Inflammatory macrophage treated with lipopolysaccharide for 1 hour (primary cell): ENCODE data around the gene OR7A10.

Source experiments
- DNase-seq, 2 donors: peaks; one replicate each; pipeline ENCODE4 v3.0.0-alpha.2; 2020 to 2022

The OR7A10 gene

GRCh38 chr19:14848822-14849221 lies at the start of gene OR7A10:
Gene OR7A10 (minus strand): TSS chr19:14848922. CDS start chr19:14841877, 7,045 bp downstream.
- no peak for DNase-seq

- DNase-seq: no peak
Observed at GRCh38 chr19:14890643-14891379, 42.1 kb upstream of the OR7A10 start.

GRCh38 chr19:14889994-14890642 lies 41.4 kb upstream of the OR7A10 start:
- DNase-seq: no peak

DNA sequence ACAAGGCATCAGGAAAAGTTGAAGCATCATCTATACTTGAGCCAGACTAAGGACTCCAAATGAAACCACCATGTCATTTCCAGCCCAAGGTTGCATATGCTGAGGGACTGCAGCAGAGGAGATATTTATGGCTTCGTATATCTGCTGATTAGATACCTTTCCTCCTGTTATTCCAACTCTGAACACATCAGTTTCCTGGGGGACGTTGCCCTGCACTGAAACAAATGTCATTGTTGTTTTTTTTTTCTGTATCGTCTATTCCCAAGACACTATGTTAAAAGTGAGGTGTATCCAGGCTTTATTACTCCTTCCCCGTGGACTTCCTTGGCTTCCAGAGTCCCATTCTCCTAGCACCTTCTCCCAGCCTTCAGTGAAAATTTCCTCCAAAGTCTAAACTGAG lies 37.3 kb upstream of the OR7A10 start, which contains the start of gene OR7A17:
Gene OR7A17 (minus strand): TSS at position 101 of the 400 bp plus-strand sequence. CDS start 4,777 bp downstream, outside the sequence.
- DNase-seq: no peak

DNA sequence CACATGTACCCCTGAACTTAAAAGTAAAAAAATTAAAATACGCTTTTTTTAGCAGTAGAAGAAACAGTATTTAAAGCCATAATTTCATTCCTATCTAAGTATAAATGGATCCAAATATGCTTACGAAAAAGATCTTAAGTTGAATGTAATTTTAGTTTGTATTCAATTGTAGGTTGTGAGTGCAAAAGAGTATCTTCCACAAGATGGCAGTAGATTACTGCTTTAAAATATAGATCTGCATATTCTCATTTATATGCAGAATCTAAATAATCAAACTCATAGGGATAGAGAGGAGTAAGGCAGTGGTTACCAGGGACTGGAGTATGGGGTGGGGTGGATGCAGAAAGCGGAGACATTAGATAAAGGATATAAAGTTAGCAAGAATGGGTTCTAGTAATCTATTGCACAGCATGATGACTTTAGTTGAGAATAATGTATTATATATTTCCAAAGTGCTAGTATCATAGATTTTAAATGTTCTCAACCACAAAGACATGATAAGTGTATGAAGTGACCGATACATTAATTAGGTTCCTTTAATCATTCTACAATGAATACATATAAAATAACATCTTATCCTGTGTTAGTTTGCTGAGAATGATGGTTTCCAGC lies 23.0 kb upstream of the OR7A10 start:
- DNase-seq: peak; percentile 23 to 75

DNA sequence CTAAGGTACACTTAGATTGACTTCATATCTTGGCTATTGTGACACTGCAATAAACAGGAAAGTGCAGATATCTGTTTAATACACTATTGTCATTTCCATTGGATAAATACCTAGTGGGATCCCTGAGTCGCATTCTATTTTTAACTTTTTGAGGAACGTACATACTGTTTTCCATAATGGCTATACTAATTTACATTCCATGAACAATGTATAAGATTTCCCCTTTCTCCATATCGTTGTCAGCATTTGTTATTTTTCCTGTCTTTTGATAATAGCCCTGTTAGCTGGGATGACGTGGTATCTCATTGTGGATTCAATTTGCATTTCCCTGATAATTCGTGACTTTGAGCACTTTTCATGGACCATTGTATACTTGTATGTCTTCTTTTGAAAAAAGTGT lies 19.8 kb upstream of the OR7A10 start:
- DNase-seq: no peak

- no peak for DNase-seq
Observed at GRCh38 chr19:14843578-14843977, 5.1 kb downstream of the OR7A10 start.

DNA sequence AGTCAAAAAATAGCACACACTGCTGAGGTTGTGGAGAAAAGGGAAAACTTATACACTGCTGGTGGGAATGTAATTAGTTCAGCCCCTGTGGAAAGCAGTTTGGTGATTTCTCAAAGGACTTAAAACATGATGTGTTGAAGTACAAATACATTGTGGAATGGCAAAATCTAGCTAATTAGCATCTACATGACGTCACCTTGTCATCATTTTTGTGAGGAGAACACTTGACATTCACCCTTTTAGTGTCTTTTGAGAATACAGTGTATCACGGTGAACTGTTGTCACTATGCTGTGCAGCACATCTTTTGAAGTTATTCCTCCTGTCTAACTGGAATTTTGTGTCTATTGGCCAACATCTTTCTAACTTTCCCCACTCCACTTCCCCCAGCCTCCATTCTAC lies 5.6 kb downstream of the OR7A10 start:
- no peak for DNase-seq

GRCh38 chr19:14840206-14840605 lies 8.5 kb downstream of the OR7A10 start:
- no peak for DNase-seq

- DNase-seq: no peak
Observed at GRCh38 chr19:14837391-14837790, 11.3 kb downstream of the OR7A10 start.

GRCh38 chr19:14835011-14835410 lies 13.7 kb downstream of the OR7A10 start, which contains the start of the genes OR7A5 and OR7C1:
Gene OR7A5 (minus strand): TSS chr19:14835185. CDS start chr19:14828241, 6,944 bp downstream.
Gene OR7C1 (minus strand): TSS chr19:14835185. CDS start chr19:14800136, 35,049 bp downstream.
- no peak for DNase-seq

GRCh38 chr19:14830702-14831101 lies 18.0 kb downstream of the OR7A10 start:
- no peak for DNase-seq

DNA sequence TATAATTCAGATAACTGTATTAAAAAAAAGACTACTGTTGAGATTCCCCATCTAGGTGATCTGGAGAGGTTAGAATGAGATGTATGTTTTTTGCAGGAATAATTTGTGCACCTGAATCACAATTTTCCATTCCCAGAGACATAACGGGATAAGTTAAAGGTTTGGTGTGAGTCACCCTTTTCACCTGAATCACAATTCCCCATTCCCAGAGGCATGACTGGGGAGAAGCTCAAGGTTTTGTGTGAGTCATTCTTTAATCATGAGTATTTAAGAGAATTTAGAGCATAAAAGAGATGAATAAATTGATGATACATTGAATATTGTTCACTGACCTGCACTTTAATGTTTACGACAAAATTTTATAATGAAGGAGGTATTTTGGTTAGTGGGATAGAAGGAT lies 22.7 kb downstream of the OR7A10 start:
- no peak for DNase-seq

DNA sequence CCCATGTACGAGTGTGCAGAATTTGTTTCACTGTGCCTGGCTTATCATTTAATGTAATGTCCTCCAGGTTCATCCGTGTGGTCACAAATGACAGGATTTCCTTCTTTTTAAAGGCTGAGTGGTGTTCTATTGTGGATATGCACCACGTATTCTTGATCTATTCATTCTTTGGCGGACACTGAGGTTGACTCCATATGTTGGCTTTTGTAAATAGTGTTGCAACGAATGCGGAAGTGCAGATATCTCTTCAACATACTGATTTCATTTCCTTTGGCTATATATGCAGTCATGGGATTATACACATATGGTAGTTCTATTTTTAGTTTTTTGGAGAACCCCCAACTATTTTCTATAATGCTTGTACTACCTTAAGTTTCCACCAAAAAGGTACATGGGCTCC lies 26.8 kb downstream of the OR7A10 start:
- DNase-seq: peak; percentile 46 to 65

GRCh38 chr19:14818588-14818987 lies 30.1 kb downstream of the OR7A10 start:
- no peak for DNase-seq

GRCh38 chr19:14817052-14817451 lies 31.7 kb downstream of the OR7A10 start:
- no peak for DNase-seq

DNA sequence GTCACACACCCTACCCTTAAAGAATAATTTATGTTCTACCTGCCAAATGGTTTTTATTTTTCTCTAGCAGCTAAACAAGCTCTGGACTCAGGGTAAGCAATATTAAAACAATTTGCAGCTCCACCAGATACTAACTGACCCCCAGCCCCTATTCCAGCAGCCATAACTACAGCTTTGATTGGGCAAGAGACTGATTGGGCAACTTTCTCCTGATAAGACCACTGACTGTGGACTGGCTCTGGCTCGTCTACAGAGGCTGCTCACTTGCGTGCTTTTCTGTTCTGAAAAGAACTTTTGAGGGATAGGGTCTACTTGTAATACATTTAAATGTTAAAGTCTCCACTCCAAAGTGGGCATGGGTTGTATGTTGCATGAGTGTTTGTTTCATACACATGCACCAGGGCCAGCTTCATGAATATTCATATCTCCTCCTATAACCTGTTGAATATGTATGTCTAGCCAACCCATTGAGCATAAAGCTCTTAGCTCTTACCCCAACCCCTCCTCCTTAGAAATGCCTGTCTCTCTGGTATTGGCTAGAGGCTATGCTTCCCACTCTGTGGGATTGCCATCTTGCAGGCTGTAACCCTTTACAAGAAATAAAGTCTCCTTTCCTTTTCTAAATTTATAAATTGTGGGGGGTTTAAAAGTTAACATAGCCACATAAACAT lies 33.6 kb downstream of the OR7A10 start:
- no peak for DNase-seq

DNA sequence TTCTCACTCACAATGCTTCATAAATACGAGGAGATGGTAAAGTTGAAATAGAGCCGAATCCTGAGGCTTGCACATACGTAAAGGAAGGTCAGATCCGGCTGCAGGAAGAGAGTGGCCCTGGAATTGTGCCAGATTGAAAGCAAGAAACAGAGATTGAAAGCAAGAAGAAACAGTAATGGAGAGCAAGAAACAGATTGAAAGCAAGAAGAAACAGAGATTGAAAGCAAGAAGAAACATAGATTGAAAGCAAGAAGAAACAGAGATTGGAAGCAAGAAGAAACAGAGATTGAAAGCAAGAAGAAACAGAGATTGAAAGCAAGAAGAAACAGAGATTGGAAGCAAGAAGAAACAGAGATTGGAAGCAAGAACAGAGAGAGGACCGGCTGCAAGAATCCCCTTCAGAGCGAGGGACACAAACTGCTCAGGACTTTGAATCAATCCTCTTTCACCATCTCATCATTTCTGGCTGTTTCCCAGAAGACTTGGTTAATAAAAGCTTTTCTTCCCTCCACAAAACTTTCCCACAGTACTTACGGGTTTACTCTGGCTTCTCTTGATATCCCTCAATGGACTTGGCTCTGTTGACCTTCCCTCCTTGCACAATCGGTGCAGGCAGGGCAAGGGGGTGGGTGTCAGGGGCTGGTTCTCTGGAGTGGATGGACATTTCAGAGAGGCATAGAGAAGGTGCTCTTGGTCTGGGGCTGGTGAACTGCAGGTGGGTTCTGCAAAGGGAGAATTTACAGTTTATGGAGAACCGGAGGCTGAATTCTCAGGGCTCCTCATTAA lies 39.3 kb downstream of the OR7A10 start:
- DNase-seq: no peak

GRCh38 chr19:14804765-14805164 lies 44.0 kb downstream of the OR7A10 start:
- no peak for DNase-seq

DNA sequence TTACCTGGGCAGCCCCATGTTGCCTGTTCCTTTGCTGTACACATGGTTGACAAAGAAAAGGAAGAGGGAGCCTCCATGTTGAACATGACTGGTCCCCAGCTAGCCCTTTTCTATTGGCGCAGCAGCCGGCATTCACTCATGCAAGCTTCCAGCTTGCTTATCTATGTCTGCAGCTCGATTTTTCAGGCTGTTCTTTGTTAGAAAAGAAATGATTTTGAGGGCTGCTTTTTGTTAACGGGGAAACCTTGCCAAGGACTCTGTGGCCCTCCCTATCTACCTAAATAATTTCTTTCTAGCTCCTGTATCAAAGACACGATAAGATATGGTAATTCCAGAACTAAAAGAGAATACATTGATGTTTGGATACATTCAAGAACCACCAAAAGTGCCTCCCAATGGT lies 50.0 kb downstream of the OR7A10 start:
- DNase-seq: no peak

GRCh38 chr19:14796021-14796420 lies 52.7 kb downstream of the OR7A10 start:
- no peak for DNase-seq

GRCh38 chr19:14795078-14795721 lies 53.5 kb downstream of the OR7A10 start:
- peak in 1 of 2 donors; percentile 36 for DNase-seq
